H1 (cell line): ENCODE results near the gene PKP3. TPM values are rescaled to one million over a fixed set of nuclear protein-coding genes. Genes with fewer than 3 reads are reported as not detected.

ENCODE experiments used
- CTCF ChIA-PET: fragments of 300-600 bp; sonication (Branson Sonifier 250); formaldehyde crosslinking; loops from one replicate; lab custom pipeline; 2021; ENCODE audit not compliant: partially characterized antibody; lab: Charles Lee
- POLR2A ChIA-PET: fragments of 300-600 bp; sonication (Branson Sonifier 250); formaldehyde crosslinking; loops from one replicate; lab custom pipeline; 2021; ENCODE audit warnings: inconsistent platforms; ENCODE audit not compliant: partially characterized antibody; lab: Charles Lee
- DNase-seq, 2 experiments: peaks; one replicate each; pipeline versions ENCODE4 v3.0.0 to v3.0.0-alpha.2; 2010 to 2022; ENCODE audit warnings: low spot score in 2 of 2, low read depth in 1 of 2, mixed read lengths in 1 of 2
- FAIRE-seq: peaks from 2 replicates; lab custom pipeline; 2011; peaks lifted over from hg19 to GRCh38; lab: Jason Lieb, UNC
- H2AFZ ChIP-seq: 2 replicates; pipeline ENCODE4 v1.8.1; 2012; ENCODE audit warnings: low read length, inconsistent platforms
- H2AK5ac ChIP-seq: 2 replicates; pipeline ENCODE4 v1.6.1; 2013; ENCODE audit warnings: low read depth, low read length
- H2BK120ac ChIP-seq: replicated peaks from 2 replicates; pipeline ENCODE3; 2013; ENCODE audit warnings: low read depth, low read length, inconsistent platforms
- H2BK12ac ChIP-seq: 2 replicates; pipeline ENCODE4 v1.6.1; 2013; ENCODE audit warnings: low read depth, low read length
- H2BK15ac ChIP-seq: 2 replicates; pipeline ENCODE4 v1.6.1; 2013; ENCODE audit warnings: low read length
- H2BK20ac ChIP-seq: 2 replicates; pipeline ENCODE4 v1.6.1; 2013; ENCODE audit warnings: low read length
- H2BK5ac ChIP-seq: 2 replicates; pipeline ENCODE4 v1.6.1; 2013; ENCODE audit warnings: low read depth, low read length
- H3K14ac ChIP-seq: 2 replicates; pipeline ENCODE4 v1.6.1; 2013; ENCODE audit warnings: inconsistent platforms; ENCODE audit not compliant: insufficient read length
- H3K18ac ChIP-seq: 2 replicates; pipeline ENCODE4 v1.6.1; 2013; ENCODE audit warnings: low read length; ENCODE audit errors: extremely low read depth
- H3K23ac ChIP-seq: 2 replicates; pipeline ENCODE4 v1.6.1; 2013; ENCODE audit warnings: inconsistent platforms; ENCODE audit not compliant: insufficient read length
- H3K23me2 ChIP-seq: 2 replicates; pipeline ENCODE4 v1.6.1; 2013; ENCODE audit warnings: low read depth, low read length
- H3K27ac ChIP-seq: 2 replicates; pipeline ENCODE4 v1.6.1; 2011; ENCODE audit warnings: low read depth, low read length, inconsistent platforms
- H3K27me3 ChIP-seq, 4 experiments: replicated peaks in 1 of 4; 1 replicate in 1 of 4; 2 replicates in 3 of 4; pipeline versions ENCODE4 v1.6.1 to v1.8.1; 2011 to 2013; ENCODE audit warnings: low read length in 3 of 4, mild to moderate bottlenecking in 3 of 4, inconsistent platforms in 2 of 4, mixed read lengths in 2 of 4, moderate library complexity in 1 of 4; ENCODE audit not compliant: control insufficient read depth in 3 of 4, insufficient read depth in 3 of 4; ENCODE audit errors: extremely low read depth in 1 of 4
- H3K36me3 ChIP-seq, 4 experiments: 2 replicates each; pipeline versions ENCODE4 v1.6.1 to v1.8.1; 2011 to 2013; ENCODE audit warnings: mild to moderate bottlenecking in 4 of 4, low read length in 3 of 4, moderate library complexity in 2 of 4, control low read depth in 1 of 4, inconsistent platforms in 1 of 4; ENCODE audit not compliant: insufficient read depth in 4 of 4, control insufficient read depth in 2 of 4
- H3K4ac ChIP-seq: replicated peaks from 2 replicates; pipeline ENCODE3; 2013; ENCODE audit warnings: low read length, low read depth, mixed read lengths, inconsistent platforms; ENCODE audit not compliant: insufficient read length
- H3K4me1 ChIP-seq, 4 experiments: replicated peaks in 1 of 4; 1 replicate in 1 of 4; 2 replicates in 3 of 4; pipeline versions ENCODE4 v1.6.1 to v1.8.1; 2011 to 2013; ENCODE audit warnings: low read length in 3 of 4, inconsistent platforms in 2 of 4, mixed read lengths in 1 of 4; ENCODE audit not compliant: insufficient read depth in 4 of 4, control insufficient read depth in 3 of 4
- H3K4me2 ChIP-seq, 2 experiments: 2 replicates each; pipeline versions ENCODE4 v1.6.1 to v1.8.1; 2011 to 2013; ENCODE audit warnings: low read depth in 2 of 2, low read length in 2 of 2, control low read depth in 1 of 2, inconsistent platforms in 1 of 2, mild to moderate bottlenecking in 1 of 2; ENCODE audit not compliant: insufficient read depth in 1 of 2
- H3K4me3 ChIP-seq, 4 experiments: fragments of 200-600, 300-600 bp in 1 of 4; sonication (generic), shearing (Covaris generic), sonication (Bioruptor Twin) in 1 of 4; 2 replicates each; pipeline versions ENCODE4 v1.5.1 to v1.8.1; 2011 to 2016; ENCODE audit warnings: low read length in 4 of 4, low read depth in 3 of 4, control low read depth in 2 of 4, inconsistent platforms in 2 of 4, mild to moderate bottlenecking in 2 of 4, mixed read lengths in 1 of 4, moderate library complexity in 1 of 4; ENCODE audit not compliant: insufficient read depth in 2 of 4; ENCODE audit errors: extremely low read depth in 1 of 4
- H3K56ac ChIP-seq: replicated peaks from 2 replicates; pipeline ENCODE3; 2013; ENCODE audit warnings: low read depth, mild to moderate bottlenecking, mixed read lengths, low read length, inconsistent platforms; ENCODE audit not compliant: insufficient read length
- H3K79me1 ChIP-seq: 2 replicates; pipeline ENCODE4 v1.6.1; 2013; ENCODE audit warnings: low read depth, low read length, control low read depth
- H3K79me2 ChIP-seq, 2 experiments: 2 replicates each; pipeline versions ENCODE4 v1.6.1 to v1.8.1; 2012 to 2013; ENCODE audit warnings: low read length in 2 of 2, mild to moderate bottlenecking in 2 of 2, inconsistent platforms in 1 of 2; ENCODE audit not compliant: insufficient read depth in 2 of 2, control insufficient read depth in 1 of 2
- H3K9ac ChIP-seq, 4 experiments: replicated peaks in 1 of 4; 1 replicate in 1 of 4; 2 replicates in 3 of 4; pipeline versions ENCODE4 v1.6.1 to v1.8.1; 2011 to 2013; ENCODE audit warnings: low read depth in 3 of 4, low read length in 3 of 4, control low read depth in 2 of 4, mild to moderate bottlenecking in 2 of 4, moderate library complexity in 2 of 4, inconsistent platforms in 1 of 4; ENCODE audit errors: extremely low read depth in 1 of 4
- H3K9me3 ChIP-seq, 2 experiments: 2 replicates each; pipeline versions ENCODE4 v1.6.1 to v1.8.1; 2012 to 2013; ENCODE audit warnings: mild to moderate bottlenecking in 2 of 2, moderate library complexity in 2 of 2, control low read depth in 1 of 2, inconsistent platforms in 1 of 2, low read depth in 1 of 2, low read length in 1 of 2, mixed read lengths in 1 of 2; ENCODE audit not compliant: insufficient read depth in 2 of 2
- H4K20me1 ChIP-seq, 2 experiments: replicated peaks in 1 of 2; 2 replicates each; pipeline versions ENCODE3 to v1.8.1; 2011 to 2013; ENCODE audit warnings: inconsistent platforms in 2 of 2, low read length in 2 of 2, mild to moderate bottlenecking in 1 of 2; ENCODE audit not compliant: insufficient read depth in 2 of 2, control insufficient read depth in 1 of 2
- H4K5ac ChIP-seq: 2 replicates; pipeline ENCODE4 v1.6.1; 2013; ENCODE audit warnings: low read length, low read depth, mixed read lengths, inconsistent platforms; ENCODE audit not compliant: insufficient read length
- H4K8ac ChIP-seq: 2 replicates; pipeline ENCODE4 v1.8.0; 2013; ENCODE audit warnings: mild to moderate bottlenecking, moderate library complexity, low read length, inconsistent platforms; ENCODE audit not compliant: insufficient read depth; ENCODE audit errors: extremely low read depth
- H4K91ac ChIP-seq: replicated peaks from 2 replicates; pipeline ENCODE3; 2013; ENCODE audit warnings: low read length, mixed read lengths, inconsistent platforms; ENCODE audit not compliant: insufficient read length
- CBX5 ChIP-seq: fragments of 300-800, 300-1000 bp; sonication (generic); IDR thresholded peaks from 2 replicates; pipeline ENCODE4 v1.7.1; 2016; ENCODE audit warnings: antibody characterized with exemption, low read length, low read depth
- CTCF ChIP-seq, 3 experiments: IDR thresholded peaks; 1 replicate in 2 of 3; 2 replicates in 1 of 3; pipeline versions ENCODE4 v1.5.1 to v1.6.1; 2011; ENCODE audit warnings: low read length in 3 of 3, mild to moderate bottlenecking in 3 of 3, inconsistent platforms in 2 of 3, low read depth in 1 of 3, moderate library complexity in 1 of 3; ENCODE audit not compliant: insufficient read depth in 1 of 3; ENCODE audit errors: control extremely low read depth in 1 of 3
- GABPA ChIP-seq: IDR thresholded peaks from 2 replicates; pipeline ENCODE4 v1.6.1; 2011; ENCODE audit warnings: mild to moderate bottlenecking, low read length, moderate library complexity, borderline replicate concordance; ENCODE audit not compliant: insufficient read depth
- RAD21 ChIP-seq, 2 experiments: IDR thresholded peaks in 1 of 2; conservative IDR thresholded peaks in 1 of 2; 2 replicates each; pipeline ENCODE4 v1.6.1; 2011; ENCODE audit warnings: low read depth in 2 of 2, low read length in 2 of 2, improper control_type of control experiment in 1 of 2, inconsistent platforms in 1 of 2, mild to moderate bottlenecking in 1 of 2, moderate library complexity in 1 of 2
- WGBS, 2 experiments: shearing (Covaris generic) in 1 of 2; methylation state at CpG; one replicate each; pipeline versions ENCODE4 v1.1.6 to v1.1.7; 2013 to 2015; ENCODE audit warnings: low lambda C conversion rate in 2 of 2, mixed read lengths in 2 of 2, inconsistent platforms in 1 of 2, low coverage in 1 of 2, missing lambda C conversion rate in 1 of 2; ENCODE audit not compliant: insufficient replicate concordance in 2 of 2, insufficient coverage in 1 of 2, insufficient read length in 1 of 2; ENCODE audit errors: extremely low coverage in 1 of 2, missing lambda C conversion rate in 1 of 2; 5-methylcytosine and 5-hydroxymethylcytosine counted together
- polyA plus RNA-seq, 7 experiments: library from polyadenylated mRNA; depleted of rRNA in 3 of 7; stranded (reverse) in 5 of 7; unstranded in 2 of 7; fragments of >200 nt in 5 of 7; fragments of 200-250 nt in 2 of 7; gene quantifications; 1 replicate in 5 of 7; 2 replicates in 1 of 7; 4 replicates in 1 of 7; pipeline versions ENCODE4 v1.2.1 to v1.2.3, GENCODE V29; 2011 to 2013; ENCODE audit warnings: missing spikeins in 2 of 7, mixed read lengths in 2 of 7
- total RNA-seq: library from RNA; stranded (reverse); fragmentation: NEBNext Ultra II Directional; extraction: Animal tissue kit (Norgen Biotek cat#: 25700); gene quantifications from 2 replicates; pipeline ENCODE4 v1.2.1, GENCODE V29; 2021

PKP3 gene
- total and polyA plus RNA-seq, 2 of the 8 experiments (the other 6 are each of a cell fraction or from before 2014, with no cell fraction given): 16.7 to 28.7 TPM

GRCh38 chr11:396511-396947 lies 2.5 kb downstream of the PKP3 start:
- Histone ChIP-seq H3K14ac (no peak overlapping the region), H3K27me3 (no peaks in the 10 kb centered on the region), H2BK15ac (no peak overlapping the region), H4K8ac (no peak overlapping the region; the same call in 1 of the 2 replicates), H3K18ac (no peak overlapping the region), H3K23me2 (peaks cover 10% of the 10 kb centered on the region; the same call in 1 of the 2 replicates), H3K56ac (no peak overlapping the region), H3K79me1 (peaks cover 2% of the 10 kb centered on the region; the same call in 1 of the 2 replicates), H3K4ac (no peak overlapping the region), H3K9ac (no peak overlapping the region), H3K79me2 (no peaks in the 10 kb centered on the region), H3K4me1 (peaks cover 6 to 15% (median 6%) of the 10 kb centered on the region in 4 experiments; a peak in 6 of 7 replicates), H3K4me3 (no peak overlapping the region), H3K4me2 (no peak overlapping the region), H2BK120ac (no peak overlapping the region), H4K91ac (no peak overlapping the region), H2AFZ (no peak overlapping the region), H4K20me1 (peaks cover 2 to 13% of the 10 kb centered on the region in 2 experiments), H3K27ac (no peak overlapping the region), H2BK20ac (no peak overlapping the region), H3K36me3 (peaks cover 0 to 28% (median 0%) of the 10 kb centered on the region in 4 experiments; a peak in 3 of 8 replicates), H2AK5ac (no peak overlapping the region), H2BK5ac (no peak overlapping the region), H3K9me3 (peaks cover 0 to 9% of the 10 kb centered on the region in 2 experiments; a peak in 1 of 4 replicates), H2BK12ac (0 out of 2 replicates have a peak overlapping the region, but pooled peaks have one; percentile 27), H3K23ac (no peak overlapping the region), H4K5ac (no peak overlapping the region)
- FAIRE-seq (no peak), DNase-seq (no peak)
- ChIA-PET CTCF (interaction anchor here (0.5 to 2.3 kb wide), 19 partner anchors 9 to 288 kb away, joined by 3 to 11 read pairs (median 3); partner anchors contain the start of gene PTDSS2), POLR2A (interaction anchor here (0.8 to 2.7 kb wide), 10 partner anchors 9 to 114 kb away, joined by 3 to 17 read pairs (median 4); no protein-coding TSS in a partner anchor)
- TF ChIP-seq CBX5 (no peak), CTCF (IDR thresholded peaks at IDR 0.05; ENCODE audit: control extremely low read depth in 1 of 3, insufficient read depth in 1 of 3, low read depth in 1 of 3, low read length in 3 of 3) (peak in 2 of 3 experiments; percentile 52 to 59; a peak in 3 of 4 replicates), GABPA (peak; percentile 43; the same call in 1 of the 2 replicates), RAD21 (IDR thresholded peaks at IDR 0.05 in 1 of 2, conservative IDR thresholded peaks at IDR 0.05 in 1 of 2; ENCODE audit: low read depth in 2 of 2, low read length in 2 of 2) (peak; percentile 34 to 54)
- WGBS, 2 experiments: 89% methylated on average over 19 of the region's 23 CpGs; no CpG with 5 or more reads in 1 of the 2 experiments
